Heart left ventricle (tissue), 13 donors: ENCODE results near the gene NCK2.

Source experiments
- CTCF ChIP-seq, 12 donors: fragments of 200-600 bp; sonication (generic) in 4 of 12; IDR thresholded peaks; one replicate each; pipeline versions ENCODE4 v1.5.0 to v1.8.0; 2018 to 2022; ENCODE audit warnings: antibody characterized with exemption in 12 of 12, mild to moderate bottlenecking in 5 of 12
- POLR2A ChIP-seq, 2 donors: fragments of 450-650 bp; IDR thresholded peaks; one replicate each; pipeline ENCODE4 v1.6.1; 2017; ENCODE audit warnings: antibody characterized with exemption in 2 of 2, mild to moderate bottlenecking in 2 of 2, moderate library complexity in 2 of 2
- donor health status: ischemic (EF 13 %, LVEDD 7.1; RV severe dilation, severe dysfunction).
- donor health status: DM: no; HTN: yes; CAD: no.
- donor health status: DM: no; HTN: no; CAD: no.
- donor health status: ischemic (EF 25% LVEDD 6.9; RV normal size, moderate dysfunction).
- donor health status: ischemic (EF 25% LVEDD 5.7; RV mildly dilated, moderate dysfunction).
- donor health status: ischemic (EF 35%, LVEDD 5.7; RV mildly dilated, moderate dysfunction).
- donor health status: nonischemic (EF 11% LVEDD 7.7; RV severe dilation, severe dysfunction).
- donor health status: DM: yes; HTN: yes; CAD: no.
- donor health status: PGD.
- donor health status: ischemic (EF 29% LVEDD 5.4; RV normal size, mild dysfunction).
- donor health status: nonischemic (EF 23%, LVEDD 6.1; RV moderate dilation, normal function).

GRCh38 chr2:105770149-105770548, 25.4 kb downstream of the NCK2 start:
- TF ChIP-seq CTCF (IDR thresholded peaks at IDR 0.05) (no peak), POLR2A (IDR thresholded peaks at IDR 0.05) (no peak)
